DOHH2 (cell line): ENCODE data around the gene SEC23B.

Experiments
- H3F3A ChIP-seq: fragments of 200-600 bp; sonication (generic), shearing (Covaris generic); 2 replicates; pipeline ENCODE4 v1.6.0; 2016; ENCODE audit warnings: antibody characterized with exemption, mild to moderate bottlenecking; ENCODE audit not compliant: control insufficient read depth, insufficient read depth
- H3K27ac ChIP-seq: fragments of 200-600 bp; sonication (generic); 2 replicates; pipeline ENCODE4 v1.5.1; 2014; ENCODE audit warnings: low read depth, mild to moderate bottlenecking, low read length, moderate library complexity
- H3K27me3 ChIP-seq: fragments of 200-600 bp; sonication (generic); 2 replicates; pipeline ENCODE4 v1.6.1; 2014; ENCODE audit warnings: mild to moderate bottlenecking, low read length, mixed read lengths; ENCODE audit not compliant: control insufficient read depth
- H3K36me3 ChIP-seq: fragments of 200-600 bp; sonication (generic); 2 replicates; pipeline ENCODE4 v1.6.1; 2014; ENCODE audit warnings: mild to moderate bottlenecking, low read length, moderate library complexity, mixed read lengths; ENCODE audit not compliant: control insufficient read depth
- H3K4me1 ChIP-seq: fragments of 200-600 bp; sonication (generic); 2 replicates; pipeline ENCODE4 v1.6.1; 2014; ENCODE audit warnings: mild to moderate bottlenecking, low read length, mixed read lengths; ENCODE audit not compliant: control insufficient read depth
- H3K4me2 ChIP-seq: fragments of 200-600 bp; sonication (generic); 2 replicates; pipeline ENCODE4 v1.6.0; 2014; ENCODE audit warnings: mild to moderate bottlenecking, low read length, moderate library complexity
- H3K4me3 ChIP-seq: fragments of 200-600 bp; sonication (generic); 2 replicates; pipeline ENCODE4 v1.5.1; 2014; ENCODE audit warnings: mild to moderate bottlenecking, low read length, mixed read lengths
- H3K79me2 ChIP-seq: fragments of 200-600 bp; sonication (generic); 2 replicates; pipeline ENCODE4 v1.6.1; 2014; ENCODE audit warnings: mild to moderate bottlenecking, low read length, mixed read lengths; ENCODE audit not compliant: control insufficient read depth
- H3K9me2 ChIP-seq: fragments of 200-600 bp; sonication (generic); replicated peaks from 2 replicates; pipeline ENCODE4 v1.6.1; 2014; ENCODE audit warnings: mild to moderate bottlenecking, low read length, mixed read lengths; ENCODE audit not compliant: control insufficient read depth
- H3K9me3 ChIP-seq: fragments of 200-600 bp; sonication (generic); 2 replicates; pipeline ENCODE4 v1.6.1; 2014; ENCODE audit warnings: antibody characterized with exemption, low read length, mixed read lengths; ENCODE audit not compliant: control insufficient read depth, insufficient read depth
- H4K20me1 ChIP-seq: fragments of 200-600 bp; sonication (generic); 2 replicates; pipeline ENCODE4 v1.6.0; 2014; ENCODE audit warnings: low read depth, mild to moderate bottlenecking, antibody characterized with exemption, low read length, moderate library complexity; ENCODE audit not compliant: control insufficient read depth, insufficient read depth
- CTCF ChIP-seq: fragments of 200-600 bp; sonication (generic); IDR thresholded peaks from one replicate; pipeline ENCODE4 v1.5.1; 2014; ENCODE audit warnings: antibody characterized with exemption, mild to moderate bottlenecking, low read depth, low read length; ENCODE audit not compliant: poor library complexity, severe bottlenecking
- EZH2phosphoT487 ChIP-seq: fragments of 200-600 bp; sonication (generic); IDR thresholded peaks from 2 replicates; pipeline ENCODE4 v1.6.1; 2017; ENCODE audit warnings: borderline replicate concordance, mild to moderate bottlenecking, antibody characterized with exemption, low read length, moderate library complexity, mixed read lengths

SEC23B gene

GRCh38 chr20:18466894-18467730 is 40.6 kb upstream of the SEC23B start, which contains the start of the genes DZANK1 and POLR3F:
Gene DZANK1, minus strand, starts transcription at chr20:18467030. Its CDS starts 1,672 bp downstream, at chr20:18465358.
Gene POLR3F, plus strand, starts transcription at chr20:18467390. Its CDS starts 117 bp downstream, at chr20:18467507.
- H3K27ac ChIP-seq: no peak within 1 kb of the TSS

GRCh38 chr20:18477218-18477617 is 30.5 kb upstream of the SEC23B start:
- no peak overlapping the region for H3K4me2 ChIP-seq
- H3K9me2 ChIP-seq: no peaks in the 10 kb centered on the region
- peaks cover 2% of the 10 kb centered on the region; the same call in 1 of the 2 replicates for H3F3A ChIP-seq
- H3K27ac ChIP-seq: no peak overlapping the region
- no peaks in the 10 kb centered on the region for H3K4me1 ChIP-seq
- no peaks in the 10 kb centered on the region for H4K20me1 ChIP-seq
- H3K79me2 ChIP-seq: no peaks in the 10 kb centered on the region
- H3K27me3 ChIP-seq: no peaks in the 10 kb centered on the region
- no peak overlapping the region for H3K4me3 ChIP-seq
- H3K9me3 ChIP-seq: no peaks in the 10 kb centered on the region
- TF ChIP-seq EZH2phosphoT487: no peak
- no peak for TF ChIP-seq CTCF
- peaks cover 52% of the 10 kb centered on the region for H3K36me3 ChIP-seq

More at GRCh38 chr20:18466894-18467730, 40.6 kb upstream of the SEC23B start, which contains the start of the genes DZANK1 and POLR3F:
- no peaks in the 10 kb centered on the region for H3K27me3 ChIP-seq
- no peak for TF ChIP-seq CTCF
- TF ChIP-seq EZH2phosphoT487: no peak
- no peaks in the 10 kb centered on the region for H3K9me2 ChIP-seq
- H3K4me1 ChIP-seq: peaks cover 23% of the 10 kb centered on the region
- H3K36me3 ChIP-seq: peaks cover 19% of the 10 kb centered on the region; the same call in 1 of the 2 replicates
- H3K79me2 ChIP-seq: peaks cover 37% of the 10 kb centered on the region
- peak within 1 kb of the TSS; percentile 100 for H3K4me3 ChIP-seq
- H3F3A ChIP-seq: peaks cover 10% of the 10 kb centered on the region
- no peaks in the 10 kb centered on the region for H3K9me3 ChIP-seq
- H4K20me1 ChIP-seq: no peaks in the 10 kb centered on the region
- peak within 1 kb of the TSS; percentile 78 for H3K4me2 ChIP-seq

DNA sequence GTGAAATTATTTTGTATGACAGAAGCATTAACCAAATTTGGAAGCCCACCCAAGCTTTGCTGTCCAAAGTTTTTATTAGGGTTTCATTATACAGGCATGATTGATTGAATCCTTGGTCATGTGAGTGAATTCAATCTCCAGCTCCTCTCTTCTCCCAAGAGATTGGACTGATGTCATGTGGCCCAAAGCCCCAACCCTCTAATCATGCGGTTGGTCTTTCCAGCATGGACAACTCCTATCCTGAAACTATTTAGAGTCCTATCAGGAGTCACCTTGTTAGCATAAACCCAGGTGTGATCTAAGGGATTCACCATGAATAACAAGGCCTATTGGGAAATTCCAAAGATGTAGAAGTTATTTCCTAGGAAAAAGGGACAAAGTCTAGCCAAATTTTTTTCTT is 29.9 kb upstream of the SEC23B start:
- H3K27ac ChIP-seq: no peak overlapping the region
- H3K4me2 ChIP-seq: no peak overlapping the region
- H4K20me1 ChIP-seq: no peaks in the 10 kb centered on the region
- H3K36me3 ChIP-seq: peaks cover 55% of the 10 kb centered on the region
- H3K9me2 ChIP-seq: no peaks in the 10 kb centered on the region
- no peaks in the 10 kb centered on the region for H3K4me1 ChIP-seq
- H3K27me3 ChIP-seq: no peaks in the 10 kb centered on the region
- H3K9me3 ChIP-seq: no peaks in the 10 kb centered on the region
- TF ChIP-seq CTCF (no peak), EZH2phosphoT487 (no peak)
- no peaks in the 10 kb centered on the region for H3K79me2 ChIP-seq
- H3K4me3 ChIP-seq: no peak overlapping the region
- H3F3A ChIP-seq: peaks cover 2% of the 10 kb centered on the region; the same call in 1 of the 2 replicates
